GM13976 (cell line): Measurements from ENCODE around the gene UQCC2.

Experiments
- DNase-seq: peaks from one replicate; pipeline ENCODE4 v3.0.0; 2012; ENCODE audit warnings: low spot score
- CTCF ChIP-seq: IDR thresholded peaks from 2 replicates; pipeline ENCODE4 v1.5.1; 2012; ENCODE audit warnings: borderline replicate concordance, mild to moderate bottlenecking; ENCODE audit not compliant: insufficient read depth; ENCODE audit errors: extremely low read depth, missing control alignments, control extremely low read depth
- in situ Hi-C: fragments of 300-500 bp; cut with MboI; formaldehyde crosslinking; loops from one replicate; pipeline ENCODE4 v1.12.0; 2022; ENCODE audit warnings: low sequenced_read_pairs, mixed read lengths, inconsistent platforms; ENCODE audit not compliant: unreplicated experiment

UQCC2 gene

GRCh38 chr6:33704215-33705066 lies 7.1 kb downstream of the UQCC2 start:
- TF ChIP-seq CTCF = no peak
- in situ Hi-C loops = loop anchor here (5.0 kb wide), 1 partner anchor 117 kb away; no protein-coding TSS in a partner anchor
- no peak for DNase-seq

- peak; percentile 59 for DNase-seq
- TF ChIP-seq CTCF = no peak
- in situ Hi-C loops = loop anchor here (5.0 kb wide), 1 partner anchor 115 kb away; no protein-coding TSS in a partner anchor
These were observed 9.0 kb downstream of the UQCC2 start for GRCh38 chr6:33702345-33702977.

GRCh38 chr6:33700391-33701050 lies 11.0 kb downstream of the UQCC2 start:
- DNase-seq = peak; percentile 80
- TF ChIP-seq CTCF = peak; percentile 90
- in situ Hi-C loops = loop anchor here (5.0 kb wide), 1 partner anchor 113 kb away; no protein-coding TSS in a partner anchor

- TF ChIP-seq CTCF = no peak
- in situ Hi-C loops = loop anchor here (5.0 kb wide), 1 partner anchor 112 kb away; no protein-coding TSS in a partner anchor
- DNase-seq = no peak
These were observed 11.8 kb downstream of the UQCC2 start for GRCh38 chr6:33699739-33700138.

- no peak for DNase-seq
- no peak for TF ChIP-seq CTCF
- in situ Hi-C loops = no loop called here
These were observed 12.4 kb downstream of the UQCC2 start for GRCh38 chr6:33699131-33699530.

GRCh38 chr6:33698494-33698893 lies 13.0 kb downstream of the UQCC2 start:
- TF ChIP-seq CTCF = no peak
- no peak for DNase-seq
- in situ Hi-C loops = no loop called here
